ENCODE data around the gene ANKRD44. TPM values are rescaled to one million over a fixed set of nuclear protein-coding genes. Genes with fewer than 3 reads are reported as not detected.

Gene ANKRD44
- total and polyA plus RNA-seq, 8 donors: 23.2 to 52.6 (median 29.8) TPM

DNA sequence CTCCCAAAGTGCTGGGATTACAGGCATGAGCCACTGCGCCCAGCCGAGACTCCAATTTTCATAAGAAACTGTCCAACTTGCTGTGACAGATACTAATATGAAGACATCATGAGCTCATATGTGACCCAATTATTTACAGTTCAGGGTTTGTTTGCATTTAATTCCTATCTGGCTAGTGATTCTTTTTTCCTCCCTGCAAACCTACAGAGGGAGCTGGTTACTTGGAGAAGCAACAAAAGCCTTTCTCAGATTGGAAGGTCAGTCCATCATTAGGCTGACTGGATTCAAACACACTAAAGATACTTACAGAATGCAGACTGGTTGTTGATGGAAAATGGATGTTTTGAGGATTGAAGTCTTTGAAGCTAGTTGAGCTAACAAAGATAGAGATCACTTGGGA is 176.4 kb downstream of the ANKRD44 start:
- Histone ChIP-seq H3K27me3 (no peaks in the 10 kb centered on the region), H3K4me3 (no peak overlapping the region), H3K27ac (no peak overlapping the region), H3K36me3 (no peaks in the 10 kb centered on the region), H3K9me3 (no peaks in the 10 kb centered on the region), H3K4me1 (peaks cover 0 to 19% of the 10 kb centered on the region in 2 donors)
- ATAC-seq (no peak), DNase-seq (no peak)
- intact Hi-C loops (cut with DNase I): no loop called here
- TF ChIP-seq, protein P1, sequence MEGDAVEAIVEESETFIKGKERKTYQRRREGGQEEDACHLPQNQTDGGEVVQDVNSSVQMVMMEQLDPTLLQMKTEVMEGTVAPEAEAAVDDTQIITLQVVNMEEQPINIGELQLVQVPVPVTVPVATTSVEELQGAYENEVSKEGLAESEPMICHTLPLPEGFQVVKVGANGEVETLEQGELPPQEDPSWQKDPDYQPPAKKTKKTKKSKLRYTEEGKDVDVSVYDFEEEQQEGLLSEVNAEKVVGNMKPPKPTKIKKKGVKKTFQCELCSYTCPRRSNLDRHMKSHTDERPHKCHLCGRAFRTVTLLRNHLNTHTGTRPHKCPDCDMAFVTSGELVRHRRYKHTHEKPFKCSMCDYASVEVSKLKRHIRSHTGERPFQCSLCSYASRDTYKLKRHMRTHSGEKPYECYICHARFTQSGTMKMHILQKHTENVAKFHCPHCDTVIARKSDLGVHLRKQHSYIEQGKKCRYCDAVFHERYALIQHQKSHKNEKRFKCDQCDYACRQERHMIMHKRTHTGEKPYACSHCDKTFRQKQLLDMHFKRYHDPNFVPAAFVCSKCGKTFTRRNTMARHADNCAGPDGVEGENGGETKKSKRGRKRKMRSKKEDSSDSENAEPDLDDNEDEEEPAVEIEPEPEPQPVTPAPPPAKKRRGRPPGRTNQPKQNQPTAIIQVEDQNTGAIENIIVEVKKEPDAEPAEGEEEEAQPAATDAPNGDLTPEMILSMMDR (IDR thresholded peaks at IDR 0.05): no peak

DNA sequence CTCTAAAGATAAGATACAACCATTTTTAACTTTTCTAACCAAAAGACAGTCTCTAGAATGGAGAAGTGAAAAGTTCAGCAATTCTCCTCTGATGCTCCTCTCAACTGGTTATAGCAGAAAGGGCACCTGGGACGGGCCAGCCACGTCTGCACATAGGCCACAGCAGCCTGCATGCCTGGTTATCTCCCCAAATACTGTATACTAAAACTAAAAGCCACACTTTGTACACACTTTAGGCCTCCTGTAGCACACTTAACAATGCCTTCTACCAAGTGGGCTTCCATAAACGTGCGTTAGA is 179.1 kb downstream of the ANKRD44 start:
- no peaks in the 10 kb centered on the region for H3K27me3 ChIP-seq
- H3K36me3 ChIP-seq: no peaks in the 10 kb centered on the region
- no peak for ATAC-seq
- TF ChIP-seq, protein P1 (IDR thresholded peaks at IDR 0.05): no peak
- intact Hi-C loops (cut with DNase I): no loop called here
- no peak for DNase-seq
- no peak overlapping the region for H3K27ac ChIP-seq
- no peak overlapping the region for H3K4me3 ChIP-seq
- no peaks in the 10 kb centered on the region for H3K4me1 ChIP-seq
- no peaks in the 10 kb centered on the region for H3K9me3 ChIP-seq

DNA sequence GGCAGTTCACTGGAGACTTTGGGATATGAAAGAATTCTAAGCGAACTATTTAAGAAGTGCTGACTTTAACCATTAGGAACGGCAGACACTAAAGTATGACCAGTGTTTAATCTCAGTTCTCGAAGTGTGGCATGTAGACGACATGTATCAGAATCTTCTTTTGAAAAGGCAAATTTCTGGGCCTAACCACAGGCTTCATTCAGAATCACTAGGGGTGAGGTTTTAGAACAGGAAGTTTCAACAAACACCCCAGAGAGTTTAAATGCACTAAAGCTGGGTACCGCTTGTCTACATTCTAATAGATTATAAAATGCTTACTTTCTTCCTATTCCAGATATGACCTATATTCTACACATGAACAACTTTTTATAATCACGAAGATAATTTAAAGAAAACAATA is 180.3 kb downstream of the ANKRD44 start:
- H3K9me3 ChIP-seq: no peaks in the 10 kb centered on the region
- H3K27me3 ChIP-seq: no peaks in the 10 kb centered on the region
- TF ChIP-seq, protein P1 (IDR thresholded peaks at IDR 0.05): no peak

DNA sequence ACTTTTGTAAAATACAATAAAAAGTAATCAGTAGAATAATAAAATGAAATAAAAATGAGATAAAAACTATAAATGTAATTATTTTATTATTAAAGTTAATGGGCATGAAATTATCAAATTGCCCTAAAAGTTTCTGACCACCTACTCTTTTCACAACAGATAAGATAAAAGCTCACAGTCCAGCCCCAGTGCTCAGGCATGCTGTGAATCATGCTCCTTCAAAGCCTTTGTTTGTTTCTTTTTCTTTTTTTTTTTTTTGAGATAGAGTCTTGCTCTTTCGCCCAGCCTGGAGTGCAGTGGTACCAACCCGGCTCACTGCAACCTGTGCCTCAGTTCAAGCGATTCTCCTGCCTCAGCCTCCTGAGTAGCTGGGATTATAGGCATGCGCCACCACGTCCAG is 181.7 kb downstream of the ANKRD44 start:
- intact Hi-C loops (cut with DNase I): no loop called here
- H3K27me3 ChIP-seq: no peaks in the 10 kb centered on the region
- H3K27ac ChIP-seq: no peak overlapping the region
- H3K36me3 ChIP-seq: peaks cover 0 to 13% of the 10 kb centered on the region in 2 donors
- no peaks in the 10 kb centered on the region for H3K4me1 ChIP-seq
- H3K9me3 ChIP-seq: no peaks in the 10 kb centered on the region
- TF ChIP-seq, protein P1 (IDR thresholded peaks at IDR 0.05): no peak
- H3K4me3 ChIP-seq: no peak overlapping the region
- DNase-seq (no peak), ATAC-seq (no peak)

More for the DNA sequence above, 180.3 kb downstream of the ANKRD44 start:
- DNase-seq (no peak), ATAC-seq (no peak)
- no peak overlapping the region for H3K4me3 ChIP-seq
- H3K36me3 ChIP-seq: peaks cover 0 to 5% of the 10 kb centered on the region in 2 donors
- intact Hi-C loops (cut with DNase I): no loop called here
- no peaks in the 10 kb centered on the region for H3K4me1 ChIP-seq
- H3K27ac ChIP-seq: no peak overlapping the region

DNA sequence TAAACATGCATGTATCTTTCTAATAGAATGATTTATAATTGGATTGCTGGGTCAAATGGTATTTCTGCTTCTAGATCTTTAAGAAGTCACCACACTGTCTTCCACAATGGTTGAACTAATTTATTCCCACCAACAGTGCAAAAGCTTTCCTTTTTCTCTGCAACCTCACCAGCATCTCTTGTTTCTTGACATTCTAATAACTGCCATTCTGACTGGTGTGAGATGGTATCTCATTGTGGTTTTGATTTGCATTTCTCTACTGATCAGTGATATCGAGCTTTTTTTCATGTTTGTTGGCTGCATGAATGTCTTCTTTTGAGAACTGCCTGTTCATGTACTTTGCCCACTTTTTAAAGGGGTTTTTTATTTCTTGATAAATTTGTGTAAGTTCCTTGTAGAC is 182.5 kb downstream of the ANKRD44 start:
- H3K27ac ChIP-seq: no peak overlapping the region
- intact Hi-C loops (cut with DNase I): no loop called here

More for the DNA sequence above, 182.5 kb downstream of the ANKRD44 start:
- Histone ChIP-seq H3K4me1 (no peaks in the 10 kb centered on the region), H3K4me3 (no peak overlapping the region), H3K27me3 (no peaks in the 10 kb centered on the region), H3K9me3 (no peaks in the 10 kb centered on the region), H3K36me3 (peaks cover 0 to 13% of the 10 kb centered on the region in 2 donors)
- DNase-seq (no peak), ATAC-seq (no peak)
- TF ChIP-seq, protein P1 (IDR thresholded peaks at IDR 0.05): no peak

Data from left lung (tissue), 10 donors.